ENCODE data around the gene TMEM252. TPM values are rescaled to one million over a fixed set of nuclear protein-coding genes. Genes with fewer than 3 reads are reported as not detected.

TMEM252 gene
- total RNA-seq, 3 donors from 2014 or later, result not detected

DNA sequence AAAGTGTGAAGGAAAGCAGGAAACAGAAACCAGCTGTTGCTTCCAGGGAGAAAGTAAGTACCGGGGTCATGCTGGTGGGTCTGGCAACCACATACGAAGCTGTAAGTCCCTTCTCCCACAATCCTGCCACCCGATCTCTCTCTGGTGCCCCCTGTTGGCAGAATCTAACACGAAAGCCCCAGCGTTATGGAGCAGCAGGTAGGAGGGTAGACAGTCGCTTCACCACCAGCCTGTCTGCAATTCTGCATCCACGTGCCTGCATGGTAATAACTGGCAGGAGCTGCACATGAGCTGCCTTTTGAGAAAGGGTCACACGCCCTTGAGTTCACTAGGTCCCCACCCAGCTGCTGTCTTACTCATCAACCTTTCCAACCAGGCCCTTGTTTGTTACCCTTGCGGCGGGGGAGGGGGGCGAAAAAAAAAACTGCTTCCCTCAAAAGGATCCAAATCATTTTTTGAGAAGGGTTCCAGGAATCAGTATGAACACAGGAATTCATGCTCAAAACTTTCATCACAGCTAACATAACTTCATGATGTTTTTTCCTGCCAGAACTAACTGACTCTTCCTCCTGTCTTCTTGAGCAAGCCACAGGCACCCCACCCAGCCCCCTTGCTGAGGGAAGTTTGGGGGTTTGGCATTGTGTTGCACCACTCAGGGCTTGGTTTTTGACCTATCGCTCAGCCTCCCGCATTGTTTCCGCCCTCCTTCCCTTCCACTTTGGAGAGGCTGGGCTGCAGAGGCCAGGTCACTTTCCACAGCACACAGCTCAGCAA lies 19.6 kb upstream of the TMEM252 start:
- DNase-seq (ENCODE audit: low spot score in 2 of 2), result no peak
- H3K9me3 ChIP-seq, result no peaks in the 10 kb centered on the region
- no peaks in the 10 kb centered on the region for H3K36me3 ChIP-seq
- no peak for TF ChIP-seq POLR2AphosphoS5 (IDR thresholded peaks at IDR 0.05)
- TF ChIP-seq CTCF (IDR thresholded peaks at IDR 0.05), result no peak
- TF ChIP-seq POLR2A (IDR thresholded peaks at IDR 0.05), result no peak
- H3K4me3 ChIP-seq, result no peak overlapping the region
- H3K27ac ChIP-seq, result peak overlapping the region in 1 of 2 donors; percentile 69
- H3K4me1 ChIP-seq, result no peaks in the 10 kb centered on the region
- H3K27me3 ChIP-seq, result no peaks in the 10 kb centered on the region
- intact Hi-C loops (cut with DNase I; ENCODE audit: low total_unique reads), result no loop called here

DNA sequence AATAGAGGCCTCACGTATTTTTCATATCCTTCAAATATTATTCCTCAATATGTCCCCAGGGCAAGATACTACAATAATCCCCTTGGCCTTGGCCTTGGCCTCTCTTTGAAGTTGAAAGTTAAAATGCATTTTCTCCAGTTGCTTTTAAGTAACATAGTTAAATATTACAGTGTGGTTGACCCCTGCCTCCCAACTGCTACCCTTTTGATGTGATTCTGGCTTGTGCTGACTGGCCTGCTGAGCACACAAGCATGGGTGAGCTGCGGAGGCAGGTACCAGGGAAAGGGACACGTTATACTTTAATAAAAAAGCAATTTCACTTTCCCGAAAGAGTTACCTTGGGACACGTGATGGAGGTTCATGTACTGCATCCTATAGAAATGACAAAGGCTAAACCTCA lies 17.9 kb upstream of the TMEM252 start:
- TF ChIP-seq CTCF (IDR thresholded peaks at IDR 0.05), result no peak
- no peak for TF ChIP-seq POLR2A (IDR thresholded peaks at IDR 0.05)
- no peak for TF ChIP-seq POLR2AphosphoS5 (IDR thresholded peaks at IDR 0.05)

GRCh38 chr9:68555437-68556150 lies 14.9 kb upstream of the TMEM252 start:
- no peak overlapping the region for H3K27ac ChIP-seq
- DNase-seq (ENCODE audit: low spot score in 2 of 2), result no peak
- H3K9me3 ChIP-seq, result no peaks in the 10 kb centered on the region
- no peaks in the 10 kb centered on the region for H3K36me3 ChIP-seq
- no peaks in the 10 kb centered on the region for H3K27me3 ChIP-seq
- no peak for TF ChIP-seq CTCF (IDR thresholded peaks at IDR 0.05)
- intact Hi-C loops (cut with DNase I; ENCODE audit: low total_unique reads), result no loop called here
- H3K4me3 ChIP-seq, result no peak overlapping the region
- H3K4me1 ChIP-seq, result no peaks in the 10 kb centered on the region

More for the DNA sequence above, 17.9 kb upstream of the TMEM252 start:
- Histone ChIP-seq H3K27ac (no peak overlapping the region), H3K36me3 (no peaks in the 10 kb centered on the region), H3K9me3 (no peaks in the 10 kb centered on the region), H3K4me3 (no peak overlapping the region), H3K27me3 (no peaks in the 10 kb centered on the region), H3K4me1 (no peaks in the 10 kb centered on the region)
- intact Hi-C loops (cut with DNase I; ENCODE audit: low total_unique reads), result no loop called here
- DNase-seq (ENCODE audit: low spot score in 2 of 2), result no peak

GRCh38 chr9:68552700-68553476 lies 12.2 kb upstream of the TMEM252 start:
- Histone ChIP-seq H3K4me1 (no peaks in the 10 kb centered on the region), H3K4me3 (no peak overlapping the region), H3K36me3 (no peaks in the 10 kb centered on the region), H3K27ac (no peak overlapping the region), H3K27me3 (no peaks in the 10 kb centered on the region), H3K9me3 (peaks cover 0 to 3% of the 10 kb centered on the region in 2 donors)
- no peak for DNase-seq (ENCODE audit: low spot score in 2 of 2)
- no peak for TF ChIP-seq CTCF (IDR thresholded peaks at IDR 0.05)
- no peak for TF ChIP-seq POLR2A (IDR thresholded peaks at IDR 0.05)
- intact Hi-C loops (cut with DNase I; ENCODE audit: low total_unique reads), result no loop called here

GRCh38 chr9:68551191-68551590 lies 10.5 kb upstream of the TMEM252 start:
- Histone ChIP-seq H3K27ac (no peak overlapping the region), H3K4me1 (no peaks in the 10 kb centered on the region), H3K4me3 (no peak overlapping the region), H3K36me3 (no peaks in the 10 kb centered on the region), H3K27me3 (no peaks in the 10 kb centered on the region), H3K9me3 (peaks cover 0 to 7% of the 10 kb centered on the region in 2 donors)
- no peak for TF ChIP-seq POLR2AphosphoS5 (IDR thresholded peaks at IDR 0.05)
- TF ChIP-seq POLR2A (IDR thresholded peaks at IDR 0.05), result no peak
- TF ChIP-seq CTCF (IDR thresholded peaks at IDR 0.05), result no peak
- no peak for DNase-seq (ENCODE audit: low spot score in 2 of 2)
- intact Hi-C loops (cut with DNase I; ENCODE audit: low total_unique reads), result no loop called here
